ENCODE measurements around the gene VAPA.

The VAPA gene

DNA sequence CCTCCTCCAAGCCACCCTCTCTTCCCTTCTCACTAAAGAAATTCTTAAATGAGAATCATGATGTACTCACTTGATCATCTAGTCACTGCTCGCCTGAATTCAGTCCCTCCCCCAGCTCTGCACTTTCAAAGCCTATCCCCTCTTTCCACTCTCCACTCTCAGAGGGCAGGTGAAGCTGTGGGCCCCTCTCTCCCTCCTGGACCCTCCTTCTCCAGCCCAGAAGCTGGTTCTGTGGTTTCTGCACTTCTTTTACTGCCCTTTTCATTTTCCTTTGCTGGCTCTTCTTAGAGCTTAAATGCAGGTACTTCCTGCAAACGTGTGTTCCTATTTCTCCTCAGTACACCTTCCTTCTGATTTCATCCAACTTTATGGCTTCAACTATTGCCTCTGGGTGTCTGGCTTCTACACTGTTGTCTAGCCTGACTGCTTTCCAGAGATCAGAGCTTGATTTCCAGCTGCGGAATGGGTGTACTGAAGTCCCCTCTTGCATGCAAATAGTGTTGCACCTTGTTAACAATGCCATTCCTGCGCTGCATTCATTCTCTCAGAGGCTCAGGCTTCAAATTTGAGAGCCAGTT is 43.3 kb upstream of the VAPA start:
- Histone ChIP-seq H3K36me3 (replicated peaks; ENCODE audit: low read depth, low read length) (no peaks in the 10 kb centered on the region), H3K27ac (ENCODE audit: low read length) (no peak overlapping the region), H3K9ac (ENCODE audit: low read length) (no peak overlapping the region), H3K4me1 (ENCODE audit: low read length) (no peaks in the 10 kb centered on the region), H4K20me1 (ENCODE audit: insufficient read depth, low read length) (no peaks in the 10 kb centered on the region), H3K79me2 (ENCODE audit: low read length) (no peaks in the 10 kb centered on the region), H3K4me2 (ENCODE audit: low read length) (no peak overlapping the region), H2AFZ (ENCODE audit: low read depth, low read length) (no peak overlapping the region), H3K9me3 (ENCODE audit: insufficient read depth, low read length) (no peaks in the 10 kb centered on the region), H3K4me3 (ENCODE audit: low read length) (no peak overlapping the region), H3K27me3 (ENCODE audit: low read depth, low read length) (0 out of 2 replicates have a peak, but pooled peaks cover 3% of the 10 kb centered on the region)
- TF ChIP-seq, protein P1, sequence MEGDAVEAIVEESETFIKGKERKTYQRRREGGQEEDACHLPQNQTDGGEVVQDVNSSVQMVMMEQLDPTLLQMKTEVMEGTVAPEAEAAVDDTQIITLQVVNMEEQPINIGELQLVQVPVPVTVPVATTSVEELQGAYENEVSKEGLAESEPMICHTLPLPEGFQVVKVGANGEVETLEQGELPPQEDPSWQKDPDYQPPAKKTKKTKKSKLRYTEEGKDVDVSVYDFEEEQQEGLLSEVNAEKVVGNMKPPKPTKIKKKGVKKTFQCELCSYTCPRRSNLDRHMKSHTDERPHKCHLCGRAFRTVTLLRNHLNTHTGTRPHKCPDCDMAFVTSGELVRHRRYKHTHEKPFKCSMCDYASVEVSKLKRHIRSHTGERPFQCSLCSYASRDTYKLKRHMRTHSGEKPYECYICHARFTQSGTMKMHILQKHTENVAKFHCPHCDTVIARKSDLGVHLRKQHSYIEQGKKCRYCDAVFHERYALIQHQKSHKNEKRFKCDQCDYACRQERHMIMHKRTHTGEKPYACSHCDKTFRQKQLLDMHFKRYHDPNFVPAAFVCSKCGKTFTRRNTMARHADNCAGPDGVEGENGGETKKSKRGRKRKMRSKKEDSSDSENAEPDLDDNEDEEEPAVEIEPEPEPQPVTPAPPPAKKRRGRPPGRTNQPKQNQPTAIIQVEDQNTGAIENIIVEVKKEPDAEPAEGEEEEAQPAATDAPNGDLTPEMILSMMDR (IDR thresholded peaks at IDR 0.05; ENCODE audit: low read depth, low read length), result no peak
- TF ChIP-seq EZH2phosphoT487 (IDR thresholded peaks at IDR 0.05; ENCODE audit: low read depth), result no peak

DNA sequence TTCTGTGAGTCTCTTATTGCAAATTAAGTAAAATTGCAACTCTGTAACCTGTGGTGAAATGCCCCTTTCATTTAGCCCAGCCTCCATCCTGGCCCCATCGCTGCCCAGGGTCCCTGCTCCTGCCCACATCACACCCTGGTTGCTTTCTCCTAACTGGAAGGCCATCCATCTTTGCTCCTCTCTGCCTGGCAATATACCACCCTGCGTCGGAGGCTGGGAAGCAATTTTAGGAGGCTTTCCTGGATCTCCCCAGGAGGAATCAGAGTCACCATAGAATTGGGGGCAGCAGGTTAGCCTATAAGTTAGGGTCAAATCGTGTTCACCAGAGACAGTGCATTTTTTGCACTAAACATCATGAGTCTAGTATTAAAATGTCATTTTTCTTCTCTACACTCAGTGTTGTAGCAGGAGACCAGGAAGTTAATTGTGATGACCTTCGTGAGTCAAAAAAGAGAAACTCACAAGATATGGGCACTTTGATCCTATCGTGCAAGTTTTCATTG is 42.5 kb upstream of the VAPA start:
- Histone ChIP-seq H3K27ac (ENCODE audit: low read length) (no peak overlapping the region), H3K9me3 (ENCODE audit: insufficient read depth, low read length) (no peaks in the 10 kb centered on the region), H3K36me3 (replicated peaks; ENCODE audit: low read depth, low read length) (no peaks in the 10 kb centered on the region), H3K79me2 (ENCODE audit: low read length) (no peaks in the 10 kb centered on the region), H4K20me1 (ENCODE audit: insufficient read depth, low read length) (no peaks in the 10 kb centered on the region), H3K27me3 (ENCODE audit: low read depth, low read length) (0 out of 2 replicates have a peak, but pooled peaks cover 3% of the 10 kb centered on the region), H3K4me1 (ENCODE audit: low read length) (no peaks in the 10 kb centered on the region), H3K9ac (ENCODE audit: low read length) (no peak overlapping the region), H3K4me3 (ENCODE audit: low read length) (no peak overlapping the region), H3K4me2 (ENCODE audit: low read length) (no peak overlapping the region), H2AFZ (ENCODE audit: low read depth, low read length) (no peak overlapping the region)
- TF ChIP-seq EZH2phosphoT487 (IDR thresholded peaks at IDR 0.05; ENCODE audit: low read depth), result no peak
- TF ChIP-seq, protein P1 (IDR thresholded peaks at IDR 0.05; ENCODE audit: low read depth, low read length), result no peak

DNA sequence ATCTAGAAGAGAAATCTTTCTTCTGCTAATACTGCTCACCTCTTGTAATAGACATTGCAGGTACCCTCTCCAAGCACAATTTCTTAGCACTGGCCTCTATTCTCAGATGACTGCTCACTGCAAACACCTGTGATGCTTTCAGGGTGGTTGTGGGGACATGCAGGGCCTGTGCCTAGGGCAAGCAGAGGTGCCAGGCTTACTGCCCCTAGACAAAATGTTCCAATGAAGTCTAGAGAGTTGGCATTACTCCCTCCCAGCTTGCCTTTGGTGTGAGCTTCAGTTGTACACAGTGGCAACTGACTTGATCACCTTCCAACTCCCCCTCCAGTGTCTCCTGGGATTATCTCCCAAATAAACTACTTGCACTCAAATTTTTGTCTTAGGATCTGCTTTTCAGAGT is 41.0 kb upstream of the VAPA start:
- no peak overlapping the region for H2AFZ ChIP-seq (ENCODE audit: low read depth, low read length)

DNA sequence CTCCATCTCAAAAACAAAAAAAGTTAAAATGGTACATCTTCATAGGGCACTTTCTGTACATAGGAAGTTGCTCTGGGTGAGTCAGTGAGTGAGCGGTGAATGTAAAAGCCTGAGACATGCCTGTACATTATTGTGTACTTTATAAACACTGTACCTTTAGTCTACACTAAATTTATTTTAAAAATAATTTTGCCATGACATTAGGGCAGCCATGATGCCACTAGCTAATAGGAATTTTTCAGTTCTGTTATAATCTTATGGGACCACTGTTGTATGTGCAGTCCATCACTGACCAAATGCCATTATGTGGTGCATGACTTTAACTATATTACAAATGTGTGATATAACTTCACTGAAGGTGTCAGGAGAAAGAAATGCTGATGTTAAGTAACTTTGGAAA is 39.1 kb upstream of the VAPA start:
- no peak overlapping the region for H3K9ac ChIP-seq (ENCODE audit: low read length)
- H3K36me3 ChIP-seq (replicated peaks; ENCODE audit: low read depth, low read length), result no peaks in the 10 kb centered on the region
- H3K27me3 ChIP-seq (ENCODE audit: low read depth, low read length), result peaks cover 6% of the 10 kb centered on the region; the same call in 1 of the 2 replicates
- no peaks in the 10 kb centered on the region for H3K9me3 ChIP-seq (ENCODE audit: insufficient read depth, low read length)
- H3K4me3 ChIP-seq (ENCODE audit: low read length), result no peak overlapping the region
- H3K4me2 ChIP-seq (ENCODE audit: low read length), result no peak overlapping the region
- no peaks in the 10 kb centered on the region for H3K79me2 ChIP-seq (ENCODE audit: low read length)
- no peak overlapping the region for H2AFZ ChIP-seq (ENCODE audit: low read depth, low read length)
- no peak for TF ChIP-seq EZH2phosphoT487 (IDR thresholded peaks at IDR 0.05; ENCODE audit: low read depth)
- TF ChIP-seq, protein P1 (IDR thresholded peaks at IDR 0.05; ENCODE audit: low read depth, low read length), result no peak
- no peaks in the 10 kb centered on the region for H3K4me1 ChIP-seq (ENCODE audit: low read length)
- no peak overlapping the region for H3K27ac ChIP-seq (ENCODE audit: low read length)
- H4K20me1 ChIP-seq (ENCODE audit: insufficient read depth, low read length), result no peaks in the 10 kb centered on the region

More for the DNA sequence above, 41.0 kb upstream of the VAPA start:
- H3K4me1 ChIP-seq (ENCODE audit: low read length), result no peaks in the 10 kb centered on the region
- no peak overlapping the region for H3K27ac ChIP-seq (ENCODE audit: low read length)
- H3K27me3 ChIP-seq (ENCODE audit: low read depth, low read length), result peaks cover 6% of the 10 kb centered on the region; the same call in 1 of the 2 replicates
- H3K4me2 ChIP-seq (ENCODE audit: low read length), result no peak overlapping the region
- H4K20me1 ChIP-seq (ENCODE audit: insufficient read depth, low read length), result no peaks in the 10 kb centered on the region
- no peaks in the 10 kb centered on the region for H3K9me3 ChIP-seq (ENCODE audit: insufficient read depth, low read length)
- no peaks in the 10 kb centered on the region for H3K79me2 ChIP-seq (ENCODE audit: low read length)
- no peak overlapping the region for H3K4me3 ChIP-seq (ENCODE audit: low read length)
- no peak overlapping the region for H3K9ac ChIP-seq (ENCODE audit: low read length)
- TF ChIP-seq, protein P1 (IDR thresholded peaks at IDR 0.05; ENCODE audit: low read depth, low read length), result no peak
- no peak for TF ChIP-seq EZH2phosphoT487 (IDR thresholded peaks at IDR 0.05; ENCODE audit: low read depth)
- H3K36me3 ChIP-seq (replicated peaks; ENCODE audit: low read depth, low read length), result no peaks in the 10 kb centered on the region
